ENCODE measurements around the gene TSPYL4. TPM values are rescaled to one million over a fixed set of nuclear protein-coding genes. Genes with fewer than 3 reads are reported as not detected.

Gene TSPYL4
- total RNA-seq, 1 donor from 2014 or later, result 29.5 TPM

DNA sequence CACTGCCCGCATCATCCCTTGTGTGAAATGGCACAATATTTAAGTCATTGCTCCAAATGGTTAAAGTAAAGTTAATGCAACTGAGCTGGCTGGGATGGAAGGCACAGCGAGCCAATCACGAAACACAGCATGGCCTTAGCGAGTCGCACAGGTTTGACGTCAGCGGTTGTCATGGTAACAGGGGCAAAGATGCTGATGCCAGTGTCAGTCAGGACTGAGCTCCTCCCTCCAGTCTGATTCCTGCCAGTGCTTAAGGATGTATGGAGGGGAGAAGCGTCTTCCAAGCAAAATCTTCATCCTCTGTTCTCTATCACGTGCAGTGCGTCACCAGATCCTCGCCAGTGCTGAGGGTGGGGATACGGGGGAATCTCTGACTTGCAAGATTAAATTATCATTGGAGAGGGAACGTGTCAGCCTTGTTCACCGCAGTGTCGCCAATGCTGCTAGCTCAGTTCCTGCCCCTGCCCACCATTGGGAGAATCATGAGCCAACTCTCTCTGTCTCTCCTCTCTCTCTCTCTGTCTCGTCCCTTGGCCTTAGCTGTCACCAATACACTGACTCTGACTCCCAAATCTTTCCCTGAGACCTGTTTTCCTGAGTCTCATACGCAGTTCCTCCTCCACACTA lies 24.5 kb downstream of the TSPYL4 start:
- peak; percentile 86 for DNase-seq (ENCODE audit: low spot score)

DNA sequence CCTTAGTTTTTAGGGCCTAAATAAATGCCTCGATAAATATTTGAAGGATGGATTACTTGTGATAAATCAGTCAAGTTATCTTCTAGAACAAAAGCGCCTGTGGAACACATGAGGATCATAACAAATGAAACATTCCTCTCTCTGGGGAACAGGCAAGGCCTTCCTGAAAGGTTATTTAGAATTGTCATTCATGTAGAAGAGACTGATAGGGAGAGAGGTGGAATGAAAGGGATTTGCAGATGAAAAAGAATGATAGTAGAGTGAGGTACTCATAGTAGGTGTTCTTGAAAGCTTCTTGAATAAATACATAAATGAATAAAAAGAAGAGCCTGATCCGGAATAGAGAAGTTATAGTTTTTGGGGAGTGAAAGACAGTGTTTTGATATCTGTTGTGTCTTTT lies 30.5 kb downstream of the TSPYL4 start:
- no peak for DNase-seq (ENCODE audit: low spot score)

GRCh38 chr6:116221911-116222310 lies 32.0 kb downstream of the TSPYL4 start:
- DNase-seq (ENCODE audit: low spot score), result no peak

- no peak for DNase-seq (ENCODE audit: low spot score)
Observed at GRCh38 chr6:116221067-116221466, 32.8 kb downstream of the TSPYL4 start.

- DNase-seq (ENCODE audit: low spot score), result no peak
Observed at GRCh38 chr6:116218866-116219265, 35.0 kb downstream of the TSPYL4 start.

- no peak for DNase-seq (ENCODE audit: low spot score)
Observed at GRCh38 chr6:116218172-116218633, 35.7 kb downstream of the TSPYL4 start.

DNA sequence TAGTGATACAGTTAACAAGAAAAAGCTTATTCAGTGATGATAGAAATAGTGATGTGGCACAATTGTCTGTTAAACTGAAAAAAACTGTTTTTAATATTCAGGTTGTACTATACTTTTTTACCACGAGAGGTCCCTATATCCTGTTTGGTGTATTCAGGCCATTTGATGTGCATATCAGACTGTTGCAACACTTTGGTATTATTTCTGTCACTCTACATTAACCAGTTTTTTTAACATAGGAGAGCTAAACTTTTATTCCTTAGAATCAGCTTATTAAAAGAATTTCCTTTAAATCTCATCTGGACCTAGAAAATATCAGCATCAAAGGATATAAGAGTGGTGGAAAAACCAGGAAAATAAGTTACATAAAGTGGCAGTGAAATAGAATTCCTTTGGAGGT lies 36.8 kb downstream of the TSPYL4 start:
- no peak for DNase-seq (ENCODE audit: low spot score)

- no peak for DNase-seq (ENCODE audit: low spot score)
Observed at GRCh38 chr6:116215414-116215813, 38.5 kb downstream of the TSPYL4 start.

GRCh38 chr6:116214681-116215080 lies 39.2 kb downstream of the TSPYL4 start:
- no peak for DNase-seq (ENCODE audit: low spot score)

DNA sequence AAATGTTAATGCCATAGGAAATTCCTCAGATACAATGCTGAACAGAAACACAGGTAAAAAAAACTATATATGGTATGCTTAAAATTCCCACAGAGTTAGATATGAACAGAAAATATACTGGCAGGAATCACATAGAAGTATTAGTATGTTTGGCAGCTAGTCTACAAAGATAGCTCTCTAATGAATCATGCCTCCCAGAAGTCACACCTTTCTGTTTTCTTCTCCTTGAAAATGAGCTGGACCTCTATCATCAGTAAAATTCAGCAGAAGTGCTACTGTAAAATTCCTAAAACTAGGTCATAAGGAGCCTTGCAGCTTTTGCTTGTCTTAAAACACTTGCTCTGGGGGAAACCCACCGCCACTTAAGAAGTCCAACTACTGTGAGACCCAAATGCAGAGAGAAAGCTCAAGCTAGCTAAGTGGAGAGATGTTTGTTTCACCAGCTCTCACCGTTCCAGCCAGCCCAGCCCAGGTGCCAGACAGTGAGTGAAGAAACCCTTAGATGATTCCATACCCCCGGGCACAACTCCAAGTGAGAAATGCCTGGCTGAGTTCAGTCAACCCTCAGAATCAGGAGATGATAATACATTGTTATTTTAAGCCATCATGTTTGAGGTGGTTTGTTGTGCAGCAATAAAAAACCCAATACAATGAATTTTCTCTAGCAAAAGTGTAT lies 43.0 kb downstream of the TSPYL4 start:
- DNase-seq (ENCODE audit: low spot score), result no peak

DNA sequence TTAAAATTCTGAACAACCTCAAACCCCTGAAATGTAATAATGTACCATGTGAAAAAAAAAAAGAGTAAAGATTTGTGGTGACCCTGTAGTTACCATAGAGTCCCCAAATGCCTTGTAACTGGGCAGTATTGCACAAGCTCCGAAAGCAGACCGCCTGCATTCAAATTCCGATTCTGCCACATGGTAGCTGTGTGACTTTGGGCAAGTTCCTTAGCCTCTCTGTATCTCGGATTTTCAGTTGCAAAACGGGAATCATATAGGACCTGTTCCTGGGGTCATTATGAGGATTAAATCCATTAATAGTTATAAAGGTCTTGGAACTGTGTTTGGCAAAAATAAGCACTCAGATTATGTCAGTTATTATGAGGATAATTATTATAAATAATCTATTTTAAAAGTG lies 43.6 kb downstream of the TSPYL4 start:
- no peak for DNase-seq (ENCODE audit: low spot score)

- DNase-seq (ENCODE audit: low spot score), result no peak
Observed at GRCh38 chr6:116208056-116208785, 45.7 kb downstream of the TSPYL4 start.

GRCh38 chr6:116206231-116206903 lies 47.5 kb downstream of the TSPYL4 start:
- DNase-seq (ENCODE audit: low spot score), result no peak

- DNase-seq (ENCODE audit: low spot score), result no peak
Observed at GRCh38 chr6:116205281-116205680, 48.6 kb downstream of the TSPYL4 start.

GRCh38 chr6:116201538-116201937 lies 52.3 kb downstream of the TSPYL4 start:
- DNase-seq (ENCODE audit: low spot score), result no peak

- no peak for DNase-seq (ENCODE audit: low spot score)
Observed at GRCh38 chr6:116200619-116201249, 53.1 kb downstream of the TSPYL4 start.

Other genes with a start within 250 kb of the TSPYL4 start
- gene FRK, start 193.2 kb downstream of the TSPYL4 start, total RNA-seq, result 24.3 TPM
- gene NT5DC1, start 153.2 kb downstream of the TSPYL4 start, total RNA-seq, result 49.0 TPM
- gene COL10A1, start 127.9 kb downstream of the TSPYL4 start, total RNA-seq, result 0.09 TPM
- 134 TPM for gene TSPYL1, start 25.9 kb upstream of the TSPYL4 start, total RNA-seq
- 24.9 TPM for gene DSE, start 116.9 kb upstream of the TSPYL4 start, total RNA-seq
- 4.8 TPM for gene CALHM6, start 207.3 kb upstream of the TSPYL4 start, total RNA-seq